Astrocyte of the cerebellum (primary cell): ENCODE data around the gene CHKB.
"Not testable (repeated sequence)": the region's sequence is repeated elsewhere in the genome, so short reads cannot be mapped to it uniquely, and the experiment has no call there.

Source experiments
- DNase-seq: peaks from one replicate; pipeline ENCODE4 v3.0.0-alpha.2; 2011; ENCODE audit warnings: low read depth
- H3K4me3 ChIP-seq: 2 replicates; pipeline ENCODE4 v1.5.1; 2011; ENCODE audit warnings: mild to moderate bottlenecking, low read depth, low read length, moderate library complexity
- in situ Hi-C: cut with HindIII; loops from 2 replicates; pipeline ENCODE4 v1.10.0; 2017; ENCODE audit warnings: low sequenced_read_pairs
- TF ChIP-seq, protein P1 (sequence below): IDR thresholded peaks from 2 replicates; pipeline ENCODE4 v1.5.1; 2012; ENCODE audit warnings: low read length, low read depth, moderate library complexity, mild to moderate bottlenecking; ENCODE audit errors: missing control alignments

Gene CHKB

DNA sequence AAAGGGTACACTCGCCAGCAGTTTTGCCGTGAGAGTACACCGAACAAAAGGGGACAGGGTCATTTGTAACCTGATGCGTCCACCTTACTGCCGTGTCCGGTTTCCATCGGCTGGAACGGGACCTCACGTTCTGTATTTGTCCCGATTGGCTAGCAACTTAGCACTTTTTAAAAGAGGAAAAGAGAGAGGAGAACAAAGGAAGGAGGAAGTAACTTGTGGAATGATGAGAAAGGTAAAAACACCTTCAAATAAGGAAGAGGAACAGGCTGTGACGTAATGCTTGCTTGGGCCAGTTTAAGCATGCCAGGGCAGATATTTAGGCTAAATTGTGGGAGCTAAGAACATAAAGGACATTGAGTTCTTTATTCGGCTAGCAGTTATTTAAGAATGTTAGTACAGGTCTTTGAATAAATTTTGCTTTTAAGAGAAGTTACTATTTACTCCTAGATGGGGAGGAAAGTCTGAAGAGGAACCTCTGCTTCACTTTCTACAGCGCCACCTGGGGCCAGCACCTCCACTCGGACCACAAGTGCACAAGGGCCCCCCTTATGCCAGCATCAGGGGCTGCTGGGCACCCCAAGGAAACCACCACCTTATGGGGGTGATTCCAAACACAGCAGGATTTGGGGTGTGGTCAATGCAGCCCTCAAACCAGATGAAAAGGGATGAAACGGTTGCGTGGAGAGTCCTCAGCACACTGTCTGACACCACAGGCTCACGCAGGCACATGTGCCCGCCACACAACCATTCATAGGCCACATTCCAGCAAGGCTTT is 39.5 kb upstream of the CHKB start:
- in situ Hi-C loops, result no loop called here
- TF ChIP-seq, protein P1, sequence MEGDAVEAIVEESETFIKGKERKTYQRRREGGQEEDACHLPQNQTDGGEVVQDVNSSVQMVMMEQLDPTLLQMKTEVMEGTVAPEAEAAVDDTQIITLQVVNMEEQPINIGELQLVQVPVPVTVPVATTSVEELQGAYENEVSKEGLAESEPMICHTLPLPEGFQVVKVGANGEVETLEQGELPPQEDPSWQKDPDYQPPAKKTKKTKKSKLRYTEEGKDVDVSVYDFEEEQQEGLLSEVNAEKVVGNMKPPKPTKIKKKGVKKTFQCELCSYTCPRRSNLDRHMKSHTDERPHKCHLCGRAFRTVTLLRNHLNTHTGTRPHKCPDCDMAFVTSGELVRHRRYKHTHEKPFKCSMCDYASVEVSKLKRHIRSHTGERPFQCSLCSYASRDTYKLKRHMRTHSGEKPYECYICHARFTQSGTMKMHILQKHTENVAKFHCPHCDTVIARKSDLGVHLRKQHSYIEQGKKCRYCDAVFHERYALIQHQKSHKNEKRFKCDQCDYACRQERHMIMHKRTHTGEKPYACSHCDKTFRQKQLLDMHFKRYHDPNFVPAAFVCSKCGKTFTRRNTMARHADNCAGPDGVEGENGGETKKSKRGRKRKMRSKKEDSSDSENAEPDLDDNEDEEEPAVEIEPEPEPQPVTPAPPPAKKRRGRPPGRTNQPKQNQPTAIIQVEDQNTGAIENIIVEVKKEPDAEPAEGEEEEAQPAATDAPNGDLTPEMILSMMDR, result peak; percentile 25
- no peak overlapping the region for H3K4me3 ChIP-seq
- no peak for DNase-seq

DNA sequence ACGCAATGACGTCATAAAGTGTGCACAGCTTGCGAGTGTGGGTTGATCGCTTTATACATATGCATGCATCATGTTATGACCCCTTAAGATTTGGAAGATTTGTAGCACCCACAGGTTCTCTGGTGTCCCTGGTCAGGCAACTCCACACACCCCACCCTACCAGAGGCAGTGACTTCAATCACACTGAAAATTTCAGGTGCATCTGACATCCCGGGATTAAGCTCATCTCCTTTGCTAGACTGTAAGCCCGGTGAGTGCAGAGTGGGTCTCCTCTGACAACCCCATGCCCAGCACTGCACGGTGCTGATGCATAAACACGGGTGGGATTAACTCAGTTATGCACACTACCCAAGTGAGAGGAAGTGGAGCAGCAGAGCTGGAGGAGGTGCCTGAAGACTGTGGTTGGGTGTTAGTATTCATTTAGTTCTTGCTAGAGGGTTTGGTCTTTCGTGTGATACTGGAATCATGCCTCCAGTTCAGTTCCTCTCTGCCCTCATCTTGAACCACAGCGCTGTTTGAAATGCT is 38.8 kb upstream of the CHKB start:
- no peak for DNase-seq
- TF ChIP-seq, protein P1, result no peak
- in situ Hi-C loops, result no loop called here
- H3K4me3 ChIP-seq, result no peak overlapping the region

DNA sequence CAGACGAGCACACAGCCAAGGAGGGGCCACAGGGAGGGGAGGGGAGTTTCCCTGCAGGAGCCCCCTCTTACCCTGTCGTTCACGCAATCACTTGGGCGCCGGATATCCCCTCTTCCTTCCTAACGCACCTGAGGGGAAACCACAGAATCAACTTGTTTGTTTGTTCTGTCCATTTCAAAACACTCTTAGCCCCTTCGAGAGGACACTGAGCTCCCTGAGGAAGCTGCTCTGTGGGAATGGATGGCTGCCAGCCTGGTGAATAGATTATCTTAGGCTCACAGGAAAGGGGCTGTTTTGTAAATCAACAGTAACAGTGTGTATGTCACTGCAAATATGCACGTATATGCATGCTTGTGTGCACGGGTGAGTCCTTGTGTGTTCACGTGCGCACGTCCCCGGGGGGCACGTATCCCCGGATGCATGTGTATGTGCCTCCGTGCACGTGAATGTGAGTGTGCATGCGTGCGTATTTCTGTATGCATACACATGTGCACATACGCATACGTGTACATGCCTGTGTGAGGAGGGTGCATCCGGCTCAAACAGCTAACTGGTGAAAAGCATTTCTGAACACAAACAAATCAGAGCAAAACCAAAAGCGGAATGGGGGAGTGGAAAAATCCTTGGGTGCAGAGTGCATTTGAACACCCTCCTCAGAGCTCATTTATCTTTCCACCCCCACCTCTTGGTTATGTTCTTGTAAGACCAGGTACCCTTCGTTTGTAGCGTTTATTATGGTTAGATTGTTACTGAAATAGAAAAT is 38.1 kb upstream of the CHKB start:
- DNase-seq, result no peak
- in situ Hi-C loops, result no loop called here
- no peak overlapping the region for H3K4me3 ChIP-seq
- TF ChIP-seq, protein P1, result no peak

DNA sequence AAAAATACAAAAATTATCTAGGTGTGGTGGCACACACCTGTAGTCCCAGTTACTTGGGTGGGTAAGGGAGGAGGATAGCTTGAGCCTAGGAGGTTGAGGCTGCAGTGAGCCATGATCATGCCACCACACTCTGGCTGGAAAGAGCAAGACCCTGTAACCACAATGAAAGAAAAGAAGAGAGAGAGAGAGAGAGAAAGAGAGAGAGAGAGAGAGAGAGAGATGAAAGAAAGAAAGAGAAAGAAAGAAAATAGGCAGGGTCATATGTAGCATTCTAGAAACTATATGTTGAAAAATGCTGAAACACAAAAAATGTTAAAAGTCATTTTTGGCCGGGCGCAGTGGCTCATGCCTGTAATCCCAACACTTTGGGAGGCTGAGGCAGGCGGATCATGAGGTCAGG is 31.6 kb upstream of the CHKB start:
- in situ Hi-C loops, DNase-seq, H3K4me3 ChIP-seq: not testable (repeated sequence)

DNA sequence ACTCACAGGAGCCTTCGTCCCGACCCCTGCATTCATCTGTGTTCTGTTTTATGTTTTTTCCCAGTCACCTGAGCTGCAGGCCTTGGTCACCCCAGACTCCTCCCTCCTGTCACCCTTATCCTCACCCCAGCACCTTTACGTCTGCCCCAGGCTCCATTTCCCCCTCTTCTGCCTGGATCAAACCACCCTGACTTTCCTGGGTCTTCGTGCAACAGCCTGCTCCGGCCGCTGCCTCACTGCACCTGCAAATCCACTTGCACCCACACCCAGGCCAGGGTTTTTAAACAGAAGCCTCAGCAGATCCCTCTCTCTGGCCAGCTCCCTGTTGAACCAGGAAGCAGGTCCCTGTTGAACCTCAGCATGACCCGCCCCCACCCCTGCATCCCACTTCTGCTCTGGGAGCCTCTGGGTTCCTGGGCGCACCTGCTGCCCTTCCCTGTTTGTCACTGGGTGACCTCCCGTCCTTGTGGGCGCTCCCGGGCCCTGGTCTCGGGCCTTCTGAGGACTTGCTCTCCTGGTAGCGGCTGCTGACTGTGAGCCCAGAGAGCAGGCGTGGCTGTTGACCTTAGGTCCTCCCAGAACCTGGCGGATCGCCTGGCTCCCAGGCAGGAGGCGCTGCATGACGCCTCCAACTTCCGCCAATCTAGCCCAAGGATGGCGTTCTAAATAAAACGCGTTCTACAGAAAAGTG is 30.8 kb upstream of the CHKB start:
- in situ Hi-C loops, result no loop called here
- TF ChIP-seq, protein P1, result no peak
- no peak overlapping the region for H3K4me3 ChIP-seq
- DNase-seq, result no peak

DNA sequence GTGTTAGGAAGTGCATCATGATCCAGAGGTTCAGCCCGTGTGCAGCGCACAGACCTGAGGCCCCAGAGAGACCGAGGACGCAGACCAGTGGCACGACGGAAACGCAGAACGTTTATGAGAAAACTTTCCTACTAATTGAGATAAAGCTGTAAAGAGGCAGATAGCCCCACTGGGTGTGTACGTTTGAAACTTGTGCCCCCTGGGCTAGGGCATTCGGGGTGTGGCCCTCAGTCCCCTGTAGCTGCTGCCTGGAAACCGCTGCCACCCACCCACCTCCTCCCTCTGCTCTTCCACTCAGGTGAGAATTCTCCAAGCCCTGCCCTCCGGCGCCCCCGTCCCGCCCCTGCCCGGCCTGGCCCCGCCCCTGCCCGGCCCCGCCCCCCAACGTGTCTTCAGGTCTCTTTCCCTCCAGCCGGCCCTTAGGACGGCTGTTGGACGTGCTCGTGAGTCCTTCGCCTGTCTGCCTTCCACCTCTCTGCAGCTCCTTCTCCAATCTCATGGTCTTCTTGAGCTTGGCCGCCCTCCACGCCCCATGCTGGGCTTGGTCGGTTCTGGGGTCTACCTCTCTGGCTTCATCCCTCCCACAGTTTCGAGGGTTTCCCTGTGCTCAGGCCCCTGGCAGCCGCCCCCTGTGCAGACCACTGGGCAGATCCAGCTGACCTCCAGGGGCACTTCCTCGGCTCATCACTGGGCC is 30.0 kb upstream of the CHKB start:
- TF ChIP-seq, protein P1, result no peak
- in situ Hi-C loops, result no loop called here
- no peak overlapping the region for H3K4me3 ChIP-seq
- DNase-seq, result no peak
